Suppressor macrophage treated with lipopolysaccharide for 1 hour (primary cell): ENCODE results near the gene DPP6.
"Not testable (repeated sequence)": the region's sequence is repeated elsewhere in the genome, so short reads cannot be mapped to it uniquely, and the experiment has no call there.

Experiments
- DNase-seq, 3 donors: peaks; one replicate each; pipeline ENCODE4 v3.0.0-alpha.2; 2020 to 2022

Gene DPP6

GRCh38 chr7:154627646-154628290, 575.6 kb downstream of the DPP6 start:
- DNase-seq, result no peak

DNA sequence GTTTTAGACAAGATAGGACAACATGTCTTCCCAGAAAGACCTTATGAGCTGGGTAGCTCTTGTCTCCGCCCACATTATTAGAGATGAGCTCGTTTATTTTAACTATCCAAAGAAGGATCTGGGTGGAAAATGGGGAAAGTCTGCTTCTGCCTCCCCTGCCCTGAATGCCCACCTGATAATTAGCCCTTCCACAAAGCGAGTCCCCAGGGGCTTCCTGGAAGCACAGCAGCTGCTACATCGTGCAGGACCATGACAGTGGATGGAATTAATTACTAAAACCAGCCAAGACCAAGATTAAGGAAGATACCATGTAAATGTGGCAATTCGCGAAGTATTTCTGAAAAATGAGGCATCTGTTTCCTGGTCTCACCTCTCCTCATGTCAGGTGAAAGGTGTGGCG, 576.4 kb downstream of the DPP6 start:
- DNase-seq, result no peak

DNA sequence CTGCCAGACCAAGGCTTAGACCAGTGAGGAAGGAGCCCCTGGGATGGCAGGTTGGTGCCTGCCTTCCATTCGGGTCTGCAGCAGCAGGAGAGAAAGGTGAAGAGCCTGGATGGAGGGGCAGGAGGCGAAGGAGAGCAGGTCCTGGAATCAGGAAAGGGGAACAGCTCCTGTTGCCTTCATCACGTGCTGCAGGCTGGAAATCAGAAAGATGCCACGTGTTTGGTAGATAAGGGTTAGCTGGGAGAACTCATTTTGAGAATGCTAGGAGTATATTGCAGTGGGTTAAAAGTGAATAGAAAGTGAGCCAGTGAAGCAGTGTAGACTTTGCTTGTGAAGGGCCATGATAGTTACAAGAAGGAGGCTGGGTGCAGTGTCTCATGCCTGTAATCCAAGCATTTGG, 579.0 kb downstream of the DPP6 start:
- no peak for DNase-seq

DNA sequence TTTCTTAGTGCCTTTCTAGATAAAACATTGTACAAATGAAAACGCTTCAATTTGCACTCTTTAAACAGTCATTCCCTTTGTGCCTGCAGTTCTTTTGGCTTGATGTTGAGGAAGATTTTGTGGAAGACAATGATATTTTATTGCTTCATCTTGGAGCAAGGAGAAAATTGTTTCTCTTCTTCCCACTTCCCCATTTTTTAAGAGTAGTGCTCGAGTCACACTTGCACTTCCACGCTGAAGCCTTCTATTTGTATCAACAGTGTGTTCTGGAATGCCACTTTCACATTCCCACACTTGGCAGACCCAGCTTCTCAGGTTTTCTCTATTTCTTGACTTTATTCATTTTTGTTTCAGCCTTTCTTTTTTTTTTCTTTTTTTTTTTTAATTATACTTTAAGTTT, 581.4 kb downstream of the DPP6 start:
- DNase-seq, result no peak

DNA sequence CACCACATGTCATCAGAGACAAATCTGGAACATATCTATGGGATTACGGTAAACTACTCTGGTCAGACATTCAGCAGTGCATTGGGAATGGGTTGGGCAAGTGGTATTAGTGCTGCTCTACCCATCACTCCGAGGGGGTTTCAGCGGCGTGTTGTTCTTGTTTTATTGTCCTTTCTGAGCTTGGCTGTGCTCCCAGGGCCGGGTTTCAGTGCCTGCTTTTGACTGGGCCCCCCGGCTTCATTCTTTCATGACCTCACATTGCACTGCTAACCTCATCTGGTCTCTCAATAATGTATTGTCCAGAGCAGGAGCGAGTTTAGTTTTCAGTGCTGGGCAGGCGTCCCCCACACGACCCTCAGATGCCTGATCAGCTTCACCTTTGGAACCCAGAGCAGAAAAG, 586.1 kb downstream of the DPP6 start:
- no peak for DNase-seq

GRCh38 chr7:154640266-154640865, 588.2 kb downstream of the DPP6 start:
- DNase-seq, result no peak

DNA sequence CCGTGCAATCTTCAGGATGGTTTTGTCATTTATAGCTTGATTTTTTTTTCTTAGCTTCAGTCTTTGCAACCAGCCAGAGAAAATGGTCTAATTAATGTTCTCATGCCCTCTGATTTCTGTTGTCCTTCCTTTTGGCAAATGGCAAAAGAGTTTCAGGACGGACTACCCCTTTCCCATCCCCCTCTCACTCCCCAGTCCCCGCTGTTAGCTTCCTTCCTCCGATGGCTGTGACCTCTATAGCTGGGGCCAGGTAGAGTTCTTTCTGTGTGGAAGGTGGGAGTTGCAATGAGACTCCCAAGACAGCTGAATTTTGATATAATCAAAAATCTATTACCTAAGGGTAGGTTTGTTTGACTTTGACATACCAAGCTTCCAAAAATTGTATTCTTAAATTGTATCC, 588.7 kb downstream of the DPP6 start:
- no peak for DNase-seq

DNA sequence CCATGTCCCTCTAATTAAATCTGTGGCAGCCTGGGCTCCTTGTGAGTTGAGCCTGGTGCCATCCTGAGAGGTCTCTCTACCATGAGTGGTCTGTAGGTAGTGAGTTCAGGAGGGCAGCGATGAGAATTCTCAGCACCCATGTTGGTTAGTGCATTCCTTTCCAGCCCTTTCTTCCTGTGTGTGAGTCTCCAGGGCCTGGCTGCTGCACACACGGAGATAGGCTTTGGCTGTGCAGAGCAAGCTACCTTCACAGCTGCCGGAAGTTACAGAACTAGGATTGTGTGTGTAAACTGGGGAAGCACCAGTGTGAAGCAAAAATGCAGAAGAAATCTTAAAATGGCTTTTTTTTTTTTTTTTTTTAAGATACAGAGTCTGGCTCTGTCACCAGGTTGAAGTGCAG, 592.2 kb downstream of the DPP6 start:
- DNase-seq, result no peak

GRCh38 chr7:154646126-154647013, 594.2 kb downstream of the DPP6 start:
- DNase-seq, result no peak

GRCh38 chr7:154647625-154648024, 595.4 kb downstream of the DPP6 start:
- no peak for DNase-seq

- DNase-seq, result no peak
Measured at GRCh38 chr7:154649015-154649414, 596.8 kb downstream of the DPP6 start.

GRCh38 chr7:154649434-154649833, 597.2 kb downstream of the DPP6 start:
- no peak for DNase-seq

DNA sequence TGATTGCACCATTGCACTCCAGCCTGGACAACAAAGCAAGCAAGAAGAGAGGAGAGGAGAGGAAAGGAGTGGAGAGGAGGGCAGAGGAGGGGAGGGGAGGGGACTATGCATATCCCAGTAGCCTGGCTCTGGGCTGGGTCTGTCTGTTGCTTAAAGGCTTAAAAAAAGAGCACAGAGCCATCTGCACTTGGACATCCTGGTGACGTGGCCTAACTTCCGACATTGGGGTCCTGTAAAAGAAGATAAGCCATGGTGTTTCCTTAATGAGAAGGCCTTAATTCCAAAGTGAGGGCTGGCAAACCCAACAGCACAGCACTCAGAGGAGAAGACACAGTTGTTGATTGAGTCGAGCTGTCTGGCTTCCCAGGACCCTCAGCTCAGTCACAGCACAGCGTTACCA, 598.1 kb downstream of the DPP6 start:
- DNase-seq, result no peak

GRCh38 chr7:154651501-154651900, 599.3 kb downstream of the DPP6 start:
- DNase-seq, result no peak

- no peak for DNase-seq
Measured at GRCh38 chr7:154652564-154652963, 600.4 kb downstream of the DPP6 start.

- no peak for DNase-seq
Measured at GRCh38 chr7:154653281-154653680, 601.1 kb downstream of the DPP6 start.

GRCh38 chr7:154656618-154657017, 604.4 kb downstream of the DPP6 start:
- DNase-seq, result no peak

GRCh38 chr7:154666768-154667167, 614.6 kb downstream of the DPP6 start:
- DNase-seq, result no peak

- no peak for DNase-seq
Measured at GRCh38 chr7:154672659-154673415, 620.6 kb downstream of the DPP6 start.

DNA sequence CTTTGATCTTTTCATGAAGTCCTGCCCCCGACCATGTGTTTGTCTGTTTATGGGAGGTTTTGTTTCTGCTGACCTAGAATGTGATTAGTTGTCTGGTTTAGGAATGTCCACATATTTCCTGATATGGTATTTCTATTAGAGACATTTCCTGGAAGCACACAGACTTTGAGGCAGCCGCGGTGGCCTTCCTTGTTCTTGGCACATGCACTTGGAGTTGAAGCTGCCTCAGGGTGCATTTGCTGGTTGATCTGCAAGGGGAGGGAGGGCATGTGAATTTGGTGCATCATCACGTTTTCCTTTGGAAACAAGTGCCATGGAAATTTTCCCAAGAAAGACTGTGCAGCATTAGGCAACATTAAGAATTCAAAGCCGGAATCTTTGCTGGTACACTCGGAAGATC, 622.0 kb downstream of the DPP6 start:
- DNase-seq, result no peak

- no peak for DNase-seq
Measured at GRCh38 chr7:154675560-154675959, 623.4 kb downstream of the DPP6 start.

GRCh38 chr7:154676033-154676421, 623.8 kb downstream of the DPP6 start:
- DNase-seq, result not testable (repeated sequence)

DNA sequence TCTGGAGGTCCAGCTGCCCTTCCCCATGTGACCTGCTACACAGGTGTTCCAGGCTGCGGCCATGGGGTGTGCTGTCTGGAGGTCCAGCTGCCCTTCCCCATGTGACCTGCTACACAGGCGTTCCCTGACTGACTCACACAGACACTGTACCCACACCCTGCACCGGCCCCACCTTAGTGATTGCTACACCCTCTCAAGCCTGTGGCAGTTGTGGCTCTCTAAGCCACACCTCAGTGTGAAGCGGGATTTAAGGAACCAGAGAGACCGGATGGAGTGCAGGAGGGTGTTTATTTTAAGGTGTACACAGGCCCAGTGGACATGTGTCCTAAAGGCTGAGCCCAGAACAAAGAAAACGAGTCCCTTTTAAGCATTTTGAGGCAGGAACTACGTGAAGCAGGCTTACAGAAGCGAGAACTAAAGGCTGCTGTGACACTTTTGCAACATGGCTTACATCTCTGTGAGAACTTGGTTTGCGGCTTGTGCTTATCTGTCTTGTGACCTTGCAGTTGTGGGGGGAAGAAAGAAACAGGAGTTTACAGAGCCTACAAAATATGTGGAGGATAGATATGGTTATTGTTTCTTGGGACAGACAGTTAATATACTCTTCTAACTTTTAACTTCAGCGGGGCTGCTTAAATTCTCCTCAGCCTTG, 624.4 kb downstream of the DPP6 start:
- no peak for DNase-seq
